Subcutaneous adipose tissue (tissue), 4 donors: ENCODE measurements around the gene DICER1. TPM values are rescaled to one million over a fixed set of nuclear protein-coding genes. Genes with fewer than 3 reads are reported as not detected.

Experiments used
- total RNA-seq, 4 donors: library from RNA; depleted of rRNA; stranded (reverse); fragments of >200 nt; gene quantifications; one replicate each; pipeline ENCODE4 v1.1.0, GENCODE V29; 2016
- TF ChIP-seq, protein P1 (sequence below): fragments of 450-650 bp; IDR thresholded peaks from one replicate; pipeline ENCODE4 v1.5.1; 2016; ENCODE audit warnings: low read depth, mild to moderate bottlenecking, control low read depth, antibody characterized with exemption, moderate library complexity

DICER1 gene
- total RNA-seq, 4 donors from 2014 or later, result 76.2 to 137 (median 99.0) TPM

DNA sequence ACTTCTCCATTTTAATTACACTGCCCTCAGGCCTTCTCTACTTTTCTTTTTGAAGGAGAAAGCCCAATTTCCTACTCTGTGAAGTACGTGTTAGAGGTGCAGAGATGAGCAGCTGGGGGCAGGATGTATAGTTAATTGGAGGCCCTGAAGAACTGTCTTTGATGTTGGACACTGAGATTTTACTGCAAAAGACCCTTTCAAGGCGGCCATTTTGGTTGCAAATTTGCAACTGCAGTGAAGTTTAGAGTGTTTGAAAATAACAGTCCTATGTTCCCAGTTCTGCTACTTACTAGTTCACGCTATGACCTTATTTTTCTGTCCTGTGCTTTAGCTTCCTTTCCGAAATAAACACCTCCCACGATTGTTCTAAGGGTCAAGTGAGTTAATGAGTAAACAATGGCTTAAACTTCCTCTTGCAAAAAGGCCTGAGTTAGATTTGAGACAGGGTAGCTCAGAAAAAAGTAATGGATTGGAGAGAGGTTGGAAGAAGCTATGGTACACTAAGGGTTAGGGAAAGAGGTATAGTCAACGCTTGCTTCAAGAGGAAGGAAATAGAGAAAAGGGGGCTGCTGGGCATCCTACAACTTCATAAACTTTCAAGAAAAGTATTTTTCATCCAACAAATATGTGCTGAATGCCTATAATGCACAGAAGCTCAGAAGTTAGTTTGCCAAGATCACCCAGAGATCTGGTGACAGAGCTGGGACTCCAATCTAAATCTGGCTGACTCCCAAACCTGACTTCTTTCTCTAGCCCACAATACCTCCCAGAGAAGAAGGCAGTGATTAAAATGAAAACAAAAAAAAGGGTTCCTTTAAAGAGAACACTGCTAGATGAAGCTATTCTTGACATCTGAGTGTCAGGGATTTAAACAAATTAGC lies 26.4 kb upstream of the DICER1 start:
- TF ChIP-seq, protein P1, sequence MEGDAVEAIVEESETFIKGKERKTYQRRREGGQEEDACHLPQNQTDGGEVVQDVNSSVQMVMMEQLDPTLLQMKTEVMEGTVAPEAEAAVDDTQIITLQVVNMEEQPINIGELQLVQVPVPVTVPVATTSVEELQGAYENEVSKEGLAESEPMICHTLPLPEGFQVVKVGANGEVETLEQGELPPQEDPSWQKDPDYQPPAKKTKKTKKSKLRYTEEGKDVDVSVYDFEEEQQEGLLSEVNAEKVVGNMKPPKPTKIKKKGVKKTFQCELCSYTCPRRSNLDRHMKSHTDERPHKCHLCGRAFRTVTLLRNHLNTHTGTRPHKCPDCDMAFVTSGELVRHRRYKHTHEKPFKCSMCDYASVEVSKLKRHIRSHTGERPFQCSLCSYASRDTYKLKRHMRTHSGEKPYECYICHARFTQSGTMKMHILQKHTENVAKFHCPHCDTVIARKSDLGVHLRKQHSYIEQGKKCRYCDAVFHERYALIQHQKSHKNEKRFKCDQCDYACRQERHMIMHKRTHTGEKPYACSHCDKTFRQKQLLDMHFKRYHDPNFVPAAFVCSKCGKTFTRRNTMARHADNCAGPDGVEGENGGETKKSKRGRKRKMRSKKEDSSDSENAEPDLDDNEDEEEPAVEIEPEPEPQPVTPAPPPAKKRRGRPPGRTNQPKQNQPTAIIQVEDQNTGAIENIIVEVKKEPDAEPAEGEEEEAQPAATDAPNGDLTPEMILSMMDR, result no peak

DNA sequence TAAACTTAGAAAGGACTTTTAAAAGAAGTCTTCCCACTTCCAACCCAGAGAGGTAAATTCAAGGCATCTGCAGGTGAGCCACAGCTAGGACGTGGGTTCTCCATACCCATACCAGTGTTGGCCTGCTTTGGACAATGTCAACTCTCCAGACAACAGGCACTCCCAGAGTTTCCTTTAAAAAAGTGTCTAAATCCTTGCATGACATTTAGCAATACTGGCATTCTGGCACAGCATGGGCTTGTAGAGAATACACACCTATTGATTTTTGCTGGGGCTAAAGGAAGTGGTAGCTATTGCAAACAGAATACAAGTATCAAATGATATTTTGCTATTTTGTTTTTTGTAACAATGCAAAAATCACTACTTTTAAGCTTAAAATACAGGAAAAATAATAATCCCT lies 25.8 kb upstream of the DICER1 start:
- TF ChIP-seq, protein P1, result no peak

DNA sequence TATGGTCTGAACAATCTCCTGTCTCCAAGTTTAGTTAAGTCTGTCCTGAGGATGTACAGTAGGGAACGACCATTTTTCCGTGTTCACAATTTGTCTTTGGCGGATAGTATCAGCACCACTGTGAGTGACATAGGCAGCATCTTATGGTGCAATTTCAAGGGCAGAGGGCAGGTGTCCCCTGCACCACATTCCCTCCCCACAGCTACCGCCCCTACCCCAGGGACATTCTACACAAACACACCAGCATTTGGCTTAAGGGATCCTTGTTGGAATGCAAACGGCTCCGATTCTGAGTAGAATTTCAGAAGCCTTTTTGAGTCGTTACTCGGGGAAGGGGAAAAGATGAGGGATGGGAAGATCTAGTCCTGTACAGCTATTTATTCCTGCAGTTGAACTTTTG lies 25.1 kb upstream of the DICER1 start:
- TF ChIP-seq, protein P1, result no peak

DNA sequence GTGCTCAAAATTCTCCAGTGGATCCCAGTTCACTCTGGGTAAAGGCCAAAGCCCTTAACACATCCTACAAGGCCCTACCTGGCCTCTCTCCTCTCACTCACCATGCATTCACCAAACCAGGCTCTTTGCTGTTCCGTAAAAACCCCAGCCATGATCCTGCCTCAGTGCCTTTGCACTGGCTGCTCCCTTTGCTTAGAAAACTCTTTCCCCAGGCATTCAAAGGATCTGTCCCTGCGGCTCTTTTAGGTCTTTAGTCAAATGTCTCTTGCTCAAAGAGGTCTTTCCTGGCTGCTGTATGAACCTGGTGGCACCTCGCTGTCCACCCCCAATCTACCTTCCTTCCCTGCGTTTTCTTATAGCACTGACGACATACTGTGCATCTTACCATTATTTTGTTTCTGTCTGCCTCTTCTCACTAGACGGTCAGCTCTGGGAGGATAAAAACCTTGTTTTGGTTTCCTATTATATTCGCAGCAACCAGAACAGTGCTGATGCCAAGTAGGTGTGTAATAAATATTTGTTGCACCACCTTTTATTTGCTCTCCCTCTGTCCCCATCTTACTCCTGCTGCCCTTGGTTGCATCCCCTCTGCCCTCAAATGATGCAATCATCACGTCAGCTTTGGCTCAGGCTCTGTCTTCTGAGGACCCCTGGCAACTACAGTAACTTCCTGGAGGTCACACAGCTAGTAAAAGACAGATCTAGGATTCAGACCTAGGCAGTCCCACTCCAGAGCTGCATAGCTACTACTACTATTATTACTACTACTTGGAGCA lies 23.8 kb upstream of the DICER1 start:
- TF ChIP-seq, protein P1, result no peak

DNA sequence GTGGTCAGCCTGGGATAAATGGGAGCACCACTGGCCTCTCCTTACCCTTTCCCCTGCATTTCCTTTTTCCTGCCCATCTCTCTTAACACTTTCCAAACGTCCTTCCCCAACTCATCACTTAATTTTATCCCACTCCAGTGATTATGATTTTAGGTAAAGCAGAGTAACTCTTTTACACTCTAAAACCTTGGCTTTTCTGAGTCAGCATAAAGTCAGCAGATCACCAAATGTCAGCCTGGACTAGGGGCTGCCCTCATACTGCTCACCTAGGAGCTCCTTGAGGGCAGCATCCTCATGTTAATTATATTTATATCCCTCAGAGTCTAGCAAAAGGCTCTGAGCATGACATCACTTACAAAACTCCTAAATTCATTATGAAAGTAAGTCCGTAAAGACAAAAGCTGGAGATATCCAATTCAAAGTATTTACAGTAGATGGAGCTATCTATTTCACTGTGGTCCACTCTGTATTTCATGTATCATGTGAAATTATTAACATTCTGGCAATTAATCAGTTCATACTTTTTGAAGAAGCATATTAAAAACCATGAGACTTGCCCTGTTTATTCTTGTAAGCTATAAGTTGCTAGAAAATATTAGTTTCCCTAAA lies 17.0 kb upstream of the DICER1 start:
- TF ChIP-seq, protein P1, result no peak

DNA sequence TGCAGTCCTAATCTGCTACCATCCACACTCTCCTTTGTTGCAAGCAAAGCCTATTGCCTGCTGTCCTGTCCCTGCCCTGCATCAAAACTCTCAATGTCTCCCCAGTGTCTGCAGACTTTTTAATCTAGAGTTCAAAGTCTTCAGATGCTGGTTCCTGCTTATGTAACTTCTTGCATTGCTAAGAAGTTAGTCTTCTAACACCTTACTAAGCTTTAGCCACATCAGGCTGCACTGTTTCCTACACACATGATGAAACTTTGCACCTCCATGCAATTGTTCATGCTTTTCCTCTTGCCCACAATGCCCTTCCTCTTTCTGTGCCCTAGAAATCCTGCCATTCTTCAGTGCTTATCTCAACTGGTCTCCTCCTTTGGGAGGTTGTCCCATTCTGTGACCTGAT lies 16.2 kb upstream of the DICER1 start:
- TF ChIP-seq, protein P1, result no peak

DNA sequence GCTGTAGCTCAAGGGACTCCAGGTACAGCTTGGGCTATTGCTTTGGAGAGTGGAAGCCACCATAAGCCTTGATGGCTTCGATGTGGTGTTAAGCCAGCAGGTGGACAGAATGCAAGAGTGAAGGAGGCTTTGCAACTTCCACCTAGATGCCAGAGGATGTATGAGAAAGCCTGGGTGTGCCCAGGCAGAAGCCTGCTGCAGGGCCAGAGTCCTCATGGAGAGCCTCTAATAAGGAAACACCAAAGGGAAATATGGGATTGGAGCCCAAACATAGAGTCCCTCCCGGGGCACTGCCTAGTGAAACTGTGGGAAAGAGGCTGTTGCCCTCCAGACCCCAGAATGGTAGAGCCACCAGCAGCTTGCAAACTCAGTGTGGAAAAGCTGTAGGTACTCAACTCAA lies 9.8 kb upstream of the DICER1 start:
- TF ChIP-seq, protein P1, result no peak
